ENCODE measurements around the gene MRPS2.

DNA sequence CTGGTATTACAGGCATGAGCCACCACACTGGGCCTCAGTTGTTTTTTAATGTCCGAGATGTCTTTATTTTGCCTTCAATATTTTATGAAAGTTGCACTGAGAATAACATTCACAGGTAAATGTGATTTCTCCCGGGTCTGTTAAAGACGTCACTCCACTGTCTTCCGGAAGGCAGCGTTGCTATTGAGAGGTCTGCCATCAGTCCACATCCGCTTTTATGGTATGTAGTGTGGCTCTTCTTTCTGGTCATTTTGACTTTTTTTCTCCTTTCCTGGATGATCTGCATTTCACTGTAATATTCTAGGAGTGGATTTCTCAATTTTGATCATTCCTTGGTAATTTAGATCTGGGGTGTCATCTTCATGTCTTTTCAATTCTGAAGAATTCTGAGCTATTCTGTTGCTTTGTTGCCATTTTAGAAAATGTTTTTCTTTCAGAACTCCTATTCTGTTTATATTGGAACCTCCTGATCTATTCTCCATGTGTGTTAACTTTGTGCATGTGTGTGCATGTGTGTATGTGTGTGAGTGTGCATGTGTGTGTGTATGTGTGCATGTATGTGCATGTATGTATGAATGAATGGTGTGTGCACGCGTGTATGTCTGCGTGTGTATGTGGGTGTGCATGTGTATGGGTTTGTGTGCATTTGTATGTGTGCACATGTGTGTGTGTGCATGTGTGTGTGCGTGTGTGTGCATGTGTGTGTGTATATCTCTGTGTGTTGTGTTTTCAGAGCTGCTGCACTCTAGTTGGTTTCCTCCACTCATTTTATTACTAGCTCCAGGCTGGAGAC is 18.9 kb downstream of the MRPS2 start:
- TF ChIP-seq CTCF (optimal IDR thresholded peaks at IDR 0.05 in 1 of 3, IDR thresholded peaks at IDR 0.05 in 1 of 3, conservative IDR thresholded peaks at IDR 0.05 in 1 of 3; ENCODE audit: extremely low read depth in 1 of 3, insufficient read depth in 2 of 3, low read length in 3 of 3) = no peak
- no peak for TF ChIP-seq EZH2 (IDR thresholded peaks at IDR 0.05; ENCODE audit: low read length)

All from keratinocyte (primary cell).